Suppressor macrophage (primary cell): ENCODE results near the gene NPHS1.
A peak's percentile ranks its signal among the peaks of the same experiment; 100 is the strongest.

ENCODE experiments used
- DNase-seq, 4 experiments: peaks; one replicate each; pipeline ENCODE4 v3.0.0-alpha.2; 2020 to 2022

The NPHS1 gene

DNA sequence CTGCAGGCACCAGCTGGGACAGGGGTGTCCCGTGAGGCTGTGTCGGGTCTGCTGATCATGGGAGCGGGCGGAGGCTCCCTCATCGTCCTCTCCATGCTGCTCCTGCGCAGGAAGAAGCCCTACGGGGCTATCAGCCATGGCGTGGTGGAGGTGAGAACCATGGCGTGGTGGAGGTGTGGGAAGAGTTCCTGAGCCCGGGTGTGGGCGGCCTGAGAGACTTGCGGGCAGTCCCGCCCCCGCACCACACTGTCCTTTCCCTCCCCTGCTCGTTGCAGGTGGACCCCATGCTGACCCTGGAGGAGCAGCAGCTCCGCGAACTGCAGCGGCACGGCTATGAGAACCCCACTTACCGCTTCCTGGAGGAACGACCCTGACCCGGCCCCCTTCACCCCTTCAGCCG is 26.8 kb upstream of the NPHS1 start:
- DNase-seq, result no peak

DNA sequence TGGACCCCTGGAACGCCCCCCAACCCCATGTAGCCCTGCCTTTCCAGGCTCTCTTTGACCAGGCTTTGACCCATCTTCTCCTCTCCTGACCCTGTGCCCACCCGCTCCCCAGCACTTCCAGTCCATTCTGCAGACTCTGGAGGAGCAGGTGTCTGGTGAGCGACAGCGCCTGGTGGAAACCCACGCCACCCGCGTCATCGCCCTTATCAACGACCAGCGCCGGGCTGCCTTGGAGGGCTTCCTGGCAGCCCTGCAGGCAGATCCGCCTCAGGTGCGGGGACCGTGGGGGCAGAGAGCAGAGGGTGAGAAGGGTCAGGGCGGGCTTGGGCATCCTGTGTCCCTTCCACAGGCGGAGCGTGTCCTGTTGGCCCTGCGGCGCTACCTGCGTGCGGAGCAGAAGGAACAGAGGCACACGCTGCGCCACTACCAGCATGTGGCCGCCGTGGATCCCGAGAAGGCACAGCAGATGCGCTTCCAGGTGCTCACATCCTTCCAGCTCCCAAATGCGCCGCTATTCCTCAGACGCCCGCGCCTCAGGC is 22.2 kb upstream of the NPHS1 start:
- DNase-seq, result no peak

DNA sequence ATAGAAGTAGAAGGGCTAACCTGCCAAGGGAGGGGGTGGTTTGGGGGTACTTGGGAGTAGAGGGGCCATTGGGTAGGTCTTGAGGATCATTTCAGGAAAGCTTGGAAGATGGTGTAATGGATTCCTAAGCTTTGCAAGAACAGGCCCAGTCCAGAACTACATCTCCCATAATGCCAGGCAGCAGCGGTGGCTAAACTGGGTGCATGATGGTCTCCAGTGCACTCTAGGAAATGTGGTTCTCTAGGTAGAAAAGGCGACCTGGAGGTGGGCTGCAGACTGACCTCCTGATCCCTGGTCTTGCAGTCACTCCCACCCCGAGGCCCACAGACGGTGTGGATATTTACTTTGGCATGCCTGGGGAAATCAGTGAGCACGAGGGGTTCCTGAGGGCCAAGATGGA is 19.9 kb upstream of the NPHS1 start:
- DNase-seq, result no peak

DNA sequence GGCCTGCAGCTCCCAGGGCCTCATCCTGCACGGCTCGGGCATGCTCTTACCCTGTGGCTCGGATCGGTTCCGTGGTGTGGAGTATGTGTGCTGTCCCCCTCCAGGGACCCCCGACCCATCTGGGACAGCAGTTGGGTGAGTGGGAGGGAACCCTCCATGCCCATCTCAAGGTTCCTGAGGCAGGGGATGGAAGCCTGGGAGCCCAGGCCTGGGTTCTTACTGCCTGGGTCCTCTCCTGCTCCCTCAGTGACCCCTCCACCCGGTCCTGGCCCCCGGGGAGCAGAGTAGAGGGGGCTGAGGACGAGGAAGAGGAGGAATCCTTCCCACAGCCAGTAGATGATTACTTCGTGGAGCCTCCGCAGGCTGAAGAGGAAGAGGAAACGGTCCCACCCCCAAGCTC is 19.3 kb upstream of the NPHS1 start:
- no peak for DNase-seq

DNA sequence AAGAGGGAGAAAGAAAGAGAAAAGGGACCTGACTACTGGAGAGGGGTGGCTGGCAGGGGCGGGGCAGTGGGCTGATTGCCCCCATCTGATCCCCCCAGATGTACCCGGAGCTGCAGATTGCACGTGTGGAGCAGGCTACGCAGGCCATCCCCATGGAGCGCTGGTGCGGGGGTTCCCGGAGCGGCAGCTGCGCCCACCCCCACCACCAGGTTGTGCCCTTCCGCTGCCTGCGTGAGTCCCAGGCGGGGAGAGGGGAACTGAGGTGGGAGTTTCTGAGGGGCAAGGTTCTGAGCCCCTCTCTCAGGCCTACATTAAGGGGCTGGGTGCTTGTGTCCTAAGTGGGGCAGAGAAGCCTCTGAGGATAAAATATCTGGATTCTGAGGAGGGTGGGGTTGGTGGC is 18.5 kb upstream of the NPHS1 start:
- no peak for DNase-seq

DNA sequence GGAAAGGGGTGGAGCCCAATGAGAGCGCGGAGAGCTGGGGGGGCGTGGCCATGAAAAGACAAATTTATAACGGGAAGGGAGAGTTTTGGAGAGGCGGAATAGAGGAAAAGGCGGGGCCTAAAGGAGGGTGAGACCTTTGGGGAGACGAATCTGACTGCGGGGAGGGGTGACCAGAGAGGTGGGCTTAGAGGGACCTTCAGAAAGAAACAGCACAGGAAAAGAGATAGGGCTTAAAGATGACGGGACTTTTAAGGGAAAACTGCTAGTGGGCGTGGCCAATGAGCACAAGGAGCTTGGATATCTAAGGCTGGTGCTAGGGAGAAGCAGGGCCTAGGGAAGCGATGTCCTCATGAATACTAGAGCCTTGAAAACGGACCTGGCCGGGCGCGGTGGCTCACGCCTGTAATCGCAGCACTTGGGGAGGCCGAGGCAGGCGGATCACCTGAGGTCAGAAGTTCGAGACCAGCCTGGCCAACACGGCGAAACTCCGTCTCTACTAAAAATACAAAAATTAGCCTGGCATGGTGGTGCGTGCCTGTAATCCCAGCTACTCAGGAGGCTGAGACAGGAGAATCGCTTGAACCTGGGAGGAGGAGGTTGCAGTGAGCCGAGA is 17.9 kb upstream of the NPHS1 start:
- DNase-seq, result peak in 2 of 4 experiments; percentile 34

DNA sequence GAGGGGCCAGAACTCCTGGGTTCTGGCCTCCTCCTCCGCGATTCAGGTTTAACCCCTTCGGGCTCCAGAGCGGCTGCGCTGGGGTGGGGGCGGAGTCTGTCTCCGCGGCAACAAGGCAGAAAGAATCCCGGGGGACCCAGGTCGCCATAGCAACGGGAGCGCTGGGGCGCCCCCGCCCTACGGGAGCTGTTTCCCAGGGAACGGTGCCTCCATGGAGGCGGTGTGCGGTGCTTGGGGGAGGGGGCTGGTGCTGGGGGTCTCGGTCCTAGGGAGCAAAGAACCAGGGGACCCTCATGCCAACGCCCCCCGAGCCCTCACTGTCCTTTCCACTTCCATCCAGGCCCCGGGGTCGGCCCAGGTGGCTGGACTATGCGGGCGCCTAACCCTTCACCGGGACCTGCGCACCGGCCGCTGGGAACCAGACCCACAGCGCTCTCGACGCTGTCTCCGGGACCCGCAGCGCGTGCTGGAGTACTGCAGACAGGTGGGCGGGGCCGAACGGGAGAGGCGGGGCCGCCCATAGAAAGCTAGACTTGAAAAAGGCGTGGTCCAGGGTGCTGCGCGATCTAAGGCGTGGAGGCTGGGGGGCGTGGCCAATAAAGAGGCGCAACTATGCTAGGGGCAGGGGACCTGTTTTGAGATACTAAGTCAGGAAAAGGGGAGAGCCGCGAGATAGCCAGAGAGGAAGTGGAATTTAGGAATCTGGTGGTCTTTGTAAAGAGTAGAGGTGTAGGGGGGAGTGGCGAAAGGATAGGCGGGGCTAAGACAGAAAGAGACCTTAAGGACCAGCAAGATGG is 17.2 kb upstream of the NPHS1 start:
- DNase-seq, result peak; percentile 62 to 83 (median 70)

DNA sequence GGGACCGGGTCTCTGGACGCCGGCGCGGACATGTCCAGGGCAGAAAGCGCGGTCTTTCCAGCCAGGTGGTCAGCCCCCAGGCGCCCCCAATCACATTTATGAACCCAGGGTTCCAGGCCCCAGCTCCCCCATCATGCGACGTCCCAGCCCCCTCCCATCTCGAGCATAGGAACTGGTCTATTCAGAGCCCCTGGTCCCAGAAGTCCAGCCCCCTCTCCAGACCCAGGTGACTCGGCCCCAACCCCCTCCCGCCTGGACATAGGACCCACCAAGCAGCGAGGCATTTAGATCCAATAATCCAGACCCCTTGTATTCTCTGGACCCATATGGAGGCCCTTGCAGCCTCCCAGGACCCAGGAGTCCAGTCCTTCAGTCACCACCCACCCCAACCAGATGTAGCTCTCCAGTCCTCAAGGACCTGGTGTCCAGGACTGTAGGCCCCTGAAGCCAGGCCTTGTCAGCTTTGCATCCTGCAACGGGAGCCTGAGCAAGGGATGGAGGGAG is 16.6 kb upstream of the NPHS1 start:
- no peak for DNase-seq

DNA sequence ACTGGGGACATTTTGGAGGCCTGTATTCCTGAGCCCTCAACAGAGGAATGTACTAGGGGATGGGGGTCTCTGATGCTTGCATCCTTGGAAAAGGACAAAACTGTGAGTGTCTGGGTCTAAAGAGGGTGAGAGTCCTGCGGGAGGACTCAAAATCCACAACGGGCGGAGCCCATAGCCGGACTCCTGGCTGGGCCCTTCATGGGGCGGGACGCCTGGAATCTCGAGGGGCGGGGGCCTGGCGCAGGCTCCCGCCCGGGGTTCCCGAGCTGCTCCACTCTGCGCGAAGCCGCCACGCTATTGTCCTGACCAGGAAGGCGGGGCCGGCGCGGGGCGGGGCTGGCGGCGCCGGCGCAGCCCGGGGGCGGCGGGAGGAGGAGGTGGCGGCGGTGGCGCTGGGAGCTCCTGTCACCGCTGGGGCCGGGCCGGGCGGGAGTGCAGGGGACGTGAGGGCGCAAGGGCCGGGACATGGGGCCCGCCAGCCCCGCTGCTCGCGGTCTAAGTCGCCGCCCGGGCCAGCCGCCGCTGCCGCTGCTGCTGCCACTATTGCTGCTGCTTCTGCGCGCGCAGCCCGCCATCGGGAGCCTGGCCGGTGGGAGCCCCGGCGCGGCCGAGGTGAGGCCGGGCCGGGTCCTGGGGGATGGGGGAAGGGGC is 16.0 kb upstream of the NPHS1 start, which contains the start of gene APLP1:
APLP1 (plus strand) TSS at position 403 of the 651 bp plus-strand sequence; CDS start at position 466, 63 bp downstream.
- DNase-seq, result peak in 3 of 4 experiments; percentile 41 to 81 (median 71)

DNA sequence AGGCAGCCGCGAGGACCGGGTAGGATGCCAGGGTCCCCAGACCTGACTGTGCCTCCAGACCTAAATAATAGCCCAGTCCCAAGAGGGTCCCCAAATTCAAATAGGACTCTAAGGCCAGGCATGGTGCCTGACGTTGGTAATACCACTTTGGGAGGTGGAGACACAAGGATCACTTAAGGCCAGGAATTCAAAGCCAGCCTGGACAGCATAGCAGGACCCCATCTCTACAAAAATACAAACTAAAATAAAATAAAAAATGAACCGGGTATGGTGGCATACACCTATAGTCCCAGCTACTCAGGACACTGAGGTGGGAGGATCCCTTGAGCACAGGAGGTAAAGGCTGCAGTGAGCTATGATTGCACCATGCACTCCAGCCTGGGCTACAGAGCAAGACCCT is 10.7 kb upstream of the NPHS1 start:
- no peak for DNase-seq

DNA sequence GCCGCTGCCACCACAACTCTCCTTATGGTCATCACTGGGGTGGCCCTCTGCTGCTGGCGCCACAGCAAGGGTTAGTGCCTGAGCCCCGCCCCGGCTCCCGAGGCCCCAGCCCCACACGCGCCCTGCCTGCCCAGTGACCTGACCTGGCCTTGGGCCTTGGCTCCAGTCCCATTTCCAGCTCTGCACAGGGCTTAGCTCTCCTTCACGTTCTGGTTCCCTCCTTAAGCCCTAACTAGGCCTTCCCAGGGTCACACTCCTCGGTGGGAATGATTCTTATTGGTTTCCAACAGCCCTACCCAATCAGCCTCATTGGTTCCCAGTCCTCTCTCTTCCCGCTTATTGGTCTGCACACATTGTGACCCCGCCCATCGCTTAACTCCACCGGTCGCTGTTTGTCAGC is 10.2 kb upstream of the NPHS1 start:
- DNase-seq, result no peak

DNA sequence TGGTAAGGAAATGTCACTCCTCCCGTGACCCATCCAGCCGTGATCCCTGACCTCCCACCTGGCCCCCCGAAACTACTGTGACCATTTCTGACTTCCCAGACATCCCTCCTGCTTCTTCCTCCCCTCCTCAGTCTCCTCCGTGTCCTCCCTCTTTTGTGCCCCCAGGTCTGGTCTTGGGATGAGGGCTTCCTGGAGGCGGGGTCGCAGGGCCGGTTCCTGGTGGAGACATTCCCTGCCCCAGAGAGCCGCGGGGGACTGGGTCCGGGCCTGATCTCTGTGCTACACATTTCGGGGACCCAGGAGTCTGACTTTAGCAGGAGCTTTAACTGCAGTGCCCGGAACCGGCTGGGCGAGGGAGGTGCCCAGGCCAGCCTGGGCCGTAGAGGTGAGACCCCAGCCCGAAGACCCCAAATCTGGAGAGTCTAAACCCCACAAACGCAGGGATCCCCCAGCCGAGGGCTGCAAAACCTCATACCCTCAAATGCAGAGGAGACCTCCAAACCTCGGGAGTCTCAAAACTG is 9.4 kb upstream of the NPHS1 start:
- no peak for DNase-seq

DNA sequence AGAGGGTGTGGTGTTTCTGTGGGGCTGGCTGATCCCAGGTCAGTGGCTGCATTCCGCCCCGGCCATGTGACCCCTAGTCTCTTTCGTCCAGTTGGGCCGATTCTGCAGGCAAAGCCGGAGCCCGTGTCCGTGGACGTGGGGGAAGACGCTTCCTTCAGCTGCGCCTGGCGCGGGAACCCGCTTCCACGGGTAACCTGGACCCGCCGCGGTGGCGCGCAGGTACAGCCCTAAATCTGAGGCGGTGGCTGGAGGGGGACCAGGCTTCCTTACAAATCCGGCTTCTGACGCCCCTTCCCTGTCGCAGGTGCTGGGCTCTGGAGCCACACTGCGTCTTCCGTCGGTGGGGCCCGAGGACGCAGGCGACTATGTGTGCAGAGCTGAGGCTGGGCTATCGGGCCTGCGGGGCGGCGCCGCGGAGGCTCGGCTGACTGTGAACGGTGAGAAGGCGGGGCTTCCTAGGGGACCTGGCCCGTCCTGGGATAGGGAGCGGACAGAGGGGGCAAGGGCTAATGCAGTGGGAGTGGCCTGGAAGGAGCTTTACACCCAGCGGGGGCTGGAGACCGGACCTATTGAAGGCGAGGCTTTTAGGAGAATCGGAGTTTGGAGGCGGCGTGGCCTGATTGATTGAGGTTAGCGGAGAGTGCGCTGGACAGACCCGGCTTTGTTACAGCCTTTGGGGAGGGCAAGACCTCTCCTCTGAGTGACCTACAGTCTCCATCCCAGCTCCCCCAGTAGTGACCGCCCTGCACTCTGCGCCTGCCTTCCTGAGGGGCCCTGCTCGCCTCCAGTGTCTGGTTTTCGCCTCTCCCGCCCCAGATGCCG is 8.7 kb upstream of the NPHS1 start:
- DNase-seq, result no peak

DNA sequence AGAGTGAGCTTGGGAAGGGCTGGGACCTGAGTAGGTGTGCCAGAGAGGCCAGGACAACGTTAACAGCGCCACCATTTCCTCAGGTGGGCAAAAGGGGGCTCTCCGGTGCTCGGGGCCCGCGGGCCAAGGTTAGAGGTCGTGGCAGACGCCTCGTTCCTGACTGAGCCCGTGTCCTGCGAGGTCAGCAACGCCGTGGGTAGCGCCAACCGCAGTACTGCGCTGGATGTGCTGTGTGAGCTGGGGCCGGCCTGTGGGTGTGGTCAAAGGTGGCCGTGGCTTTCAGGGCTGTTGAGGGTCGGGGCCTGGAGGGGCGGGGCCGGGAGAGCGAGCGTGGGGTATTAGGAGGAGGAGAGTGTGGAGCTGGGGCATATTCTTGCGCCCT is 8.1 kb upstream of the NPHS1 start:
- DNase-seq, result no peak

DNA sequence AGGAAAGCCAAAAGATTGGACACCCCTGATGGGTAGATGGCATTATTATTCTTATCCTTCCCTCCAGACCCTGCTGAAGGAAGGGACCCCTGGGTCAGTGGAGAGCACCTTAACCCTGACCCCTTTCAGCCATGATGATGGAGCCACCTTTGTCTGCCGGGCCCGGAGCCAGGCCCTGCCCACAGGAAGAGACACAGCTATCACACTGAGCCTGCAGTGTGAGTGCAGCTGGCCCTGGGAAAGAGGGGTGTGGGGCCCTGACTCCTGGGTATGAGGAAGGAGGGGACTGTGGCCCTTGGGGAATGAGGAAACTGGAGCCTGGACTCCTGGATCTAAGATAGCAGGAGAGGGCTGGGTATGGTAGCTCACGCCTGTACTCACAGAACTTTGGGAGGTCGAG is 7.1 kb upstream of the NPHS1 start:
- DNase-seq, result no peak

DNA sequence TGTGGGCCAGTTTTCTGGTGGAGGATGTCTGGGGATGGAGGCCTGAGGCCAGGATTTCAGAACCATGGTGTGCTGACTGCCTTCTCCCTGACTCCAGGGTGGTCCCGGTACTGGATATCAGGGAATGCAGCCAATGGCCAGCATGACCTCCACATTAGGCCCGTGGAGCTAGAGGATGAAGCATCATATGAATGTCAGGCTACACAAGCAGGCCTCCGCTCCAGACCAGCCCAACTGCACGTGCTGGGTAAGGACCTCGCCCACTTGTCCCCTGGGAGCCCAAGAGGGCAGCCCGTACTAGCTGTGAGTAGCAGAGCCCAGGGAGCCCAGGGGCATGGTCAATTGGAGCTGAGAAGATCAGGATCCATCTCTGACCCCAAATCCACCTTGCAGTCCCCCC is 6.0 kb upstream of the NPHS1 start:
- no peak for DNase-seq

DNA sequence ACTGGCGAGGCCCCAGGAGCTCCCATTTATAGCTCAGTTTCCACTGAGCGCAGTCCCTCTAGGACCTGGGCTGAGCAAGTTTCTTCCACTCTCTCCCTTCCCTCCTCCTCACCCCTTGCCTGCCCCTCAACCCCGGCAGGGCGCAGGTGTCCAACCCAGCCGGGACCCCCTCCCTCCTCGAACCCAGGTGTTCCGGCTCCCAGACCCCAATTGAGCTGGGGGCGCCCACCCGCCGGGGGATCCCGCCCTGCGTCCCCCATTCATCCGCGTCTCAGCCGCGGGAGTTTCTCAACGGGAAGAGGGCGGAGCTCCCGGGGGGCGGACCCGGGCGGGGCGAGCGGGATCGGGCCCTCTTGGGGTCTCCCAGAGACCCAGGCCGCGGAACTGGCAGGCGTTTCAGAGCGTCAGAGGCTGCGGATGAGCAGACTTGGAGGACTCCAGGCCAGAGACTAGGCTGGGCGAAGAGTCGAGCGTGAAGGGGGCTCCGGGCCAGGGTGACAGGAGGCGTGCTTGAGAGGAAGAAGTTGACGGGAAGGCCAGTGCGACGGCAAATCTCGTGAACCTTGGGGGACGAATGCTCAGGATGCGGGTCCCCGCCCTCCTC is 4.3 kb upstream of the NPHS1 start, which contains the start of gene KIRREL2:
KIRREL2 (plus strand) TSS at position 366 of the 604 bp plus-strand sequence; CDS start at position 575, 209 bp downstream.
- DNase-seq, result peak in 2 of 4 experiments; percentile 26 to 38

DNA sequence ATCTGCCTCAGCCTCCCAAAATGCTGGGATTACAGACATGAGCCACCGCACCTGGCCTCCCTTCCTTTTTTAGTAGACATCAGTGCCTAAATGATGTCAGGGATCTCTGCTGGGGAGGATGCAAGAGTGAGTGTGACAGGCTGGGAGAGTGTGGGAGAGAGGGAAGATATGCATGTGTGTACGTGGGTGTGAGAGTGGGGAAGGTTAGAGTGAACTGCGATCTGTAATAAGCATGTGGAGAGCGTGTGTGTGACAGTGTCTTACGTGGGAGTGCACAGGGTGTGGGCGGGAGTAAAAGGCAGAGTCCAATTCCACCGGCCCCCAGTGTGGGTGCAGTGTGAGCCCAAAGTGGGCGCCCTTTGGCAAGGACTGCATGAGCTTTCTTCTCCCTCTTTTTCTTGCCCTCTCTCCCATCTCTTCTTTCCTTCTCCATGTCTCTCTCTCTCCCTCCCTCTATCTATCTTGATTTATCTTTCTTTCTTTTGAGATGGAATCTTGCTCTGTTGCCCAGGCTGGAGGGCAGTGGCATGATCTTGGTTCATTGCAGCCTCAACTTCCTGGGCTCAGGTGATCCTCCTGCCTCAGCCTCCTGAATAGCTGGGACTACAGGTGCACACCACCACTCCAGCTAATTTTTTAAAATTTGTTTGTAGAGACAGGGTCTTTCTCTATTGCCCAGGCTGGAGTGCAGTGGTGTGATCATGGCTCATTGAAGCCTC is 893 bp upstream of the NPHS1 start:
- DNase-seq, result peak in 2 of 4 experiments; percentile 7 to 14

DNA sequence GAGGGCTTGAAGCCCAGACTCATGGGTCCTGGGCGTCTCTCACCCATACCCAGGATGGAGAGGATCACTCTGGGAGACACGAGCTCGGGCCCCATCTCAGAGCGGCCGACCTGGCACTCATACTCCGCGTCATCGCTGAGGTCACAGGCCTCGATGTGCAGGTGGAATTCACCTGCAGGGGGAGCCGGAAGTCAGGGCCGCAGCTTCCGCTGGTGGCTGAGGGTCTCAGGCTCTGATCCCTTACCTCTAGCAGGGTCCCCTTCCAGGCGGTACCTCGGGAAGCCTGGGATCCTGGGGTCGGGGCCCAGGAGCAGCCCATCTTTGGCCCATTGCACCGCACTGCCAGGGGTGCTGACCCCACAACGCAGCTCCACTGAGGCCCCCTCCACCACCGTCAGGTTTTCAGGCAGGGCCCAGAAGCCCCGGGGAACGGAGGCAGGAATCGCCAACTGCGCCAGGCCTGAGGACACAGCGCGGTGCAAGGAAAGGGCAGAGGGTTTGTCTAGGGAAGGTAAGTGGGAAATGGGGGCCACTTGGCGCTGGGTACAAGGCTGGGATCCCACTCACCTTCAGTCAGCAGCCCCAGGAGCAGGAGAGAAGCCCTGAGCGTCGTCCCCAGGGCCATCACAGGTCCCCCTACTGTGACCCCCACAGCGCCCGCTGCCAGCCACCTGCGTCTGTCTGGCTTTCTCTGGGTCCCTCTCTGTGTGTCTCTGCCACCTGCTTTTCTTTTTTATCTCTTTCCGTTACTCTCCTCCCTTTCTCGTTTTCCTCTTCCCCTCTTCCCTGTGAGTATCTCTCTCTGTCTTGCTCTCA is 883 bp downstream of the NPHS1 start:
- DNase-seq, result no peak
